DND-41 (cell line): ENCODE measurements around the gene TP63.

Experiments
- EZH2 ChIP-seq: IDR thresholded peaks from 3 replicates; pipeline ENCODE4 v1.6.1; 2012; ENCODE audit warnings: borderline replicate concordance, low read depth, mild to moderate bottlenecking, moderate library complexity, low read length, inconsistent platforms; ENCODE audit not compliant: severe bottlenecking
- TF ChIP-seq, protein P1 (sequence below): IDR thresholded peaks from 2 replicates; pipeline ENCODE4 v1.5.1; 2012; ENCODE audit warnings: borderline replicate concordance, low read length, moderate library complexity, mild to moderate bottlenecking; ENCODE audit not compliant: poor library complexity, severe bottlenecking; ENCODE audit errors: extremely low read depth

GRCh38 chr3:189808246-189809007, 177.2 kb downstream of the TP63 start:
- no peak for TF ChIP-seq EZH2
- TF ChIP-seq, protein P1, sequence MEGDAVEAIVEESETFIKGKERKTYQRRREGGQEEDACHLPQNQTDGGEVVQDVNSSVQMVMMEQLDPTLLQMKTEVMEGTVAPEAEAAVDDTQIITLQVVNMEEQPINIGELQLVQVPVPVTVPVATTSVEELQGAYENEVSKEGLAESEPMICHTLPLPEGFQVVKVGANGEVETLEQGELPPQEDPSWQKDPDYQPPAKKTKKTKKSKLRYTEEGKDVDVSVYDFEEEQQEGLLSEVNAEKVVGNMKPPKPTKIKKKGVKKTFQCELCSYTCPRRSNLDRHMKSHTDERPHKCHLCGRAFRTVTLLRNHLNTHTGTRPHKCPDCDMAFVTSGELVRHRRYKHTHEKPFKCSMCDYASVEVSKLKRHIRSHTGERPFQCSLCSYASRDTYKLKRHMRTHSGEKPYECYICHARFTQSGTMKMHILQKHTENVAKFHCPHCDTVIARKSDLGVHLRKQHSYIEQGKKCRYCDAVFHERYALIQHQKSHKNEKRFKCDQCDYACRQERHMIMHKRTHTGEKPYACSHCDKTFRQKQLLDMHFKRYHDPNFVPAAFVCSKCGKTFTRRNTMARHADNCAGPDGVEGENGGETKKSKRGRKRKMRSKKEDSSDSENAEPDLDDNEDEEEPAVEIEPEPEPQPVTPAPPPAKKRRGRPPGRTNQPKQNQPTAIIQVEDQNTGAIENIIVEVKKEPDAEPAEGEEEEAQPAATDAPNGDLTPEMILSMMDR: no peak
